CD4-positive, alpha-beta T cell (primary cell): ENCODE results near the gene MS4A6E. TPM values are rescaled to one million over a fixed set of nuclear protein-coding genes. Genes with fewer than 3 reads are reported as not detected.

ENCODE experiments used
- ATAC-seq: fragments of 200-7000 bp; cut with Tn5 transposase; one replicate; pipeline ENCODE4 v1.10.0; 2022; ENCODE audit warnings: mild to moderate bottlenecking; ENCODE audit not compliant: poor library complexity
- CTCF ChIA-PET: fragments of 350-600 bp; sonication (Branson Sonifier 250); formaldehyde crosslinking; loops from one replicate; lab custom pipeline; 2021; ENCODE audit warnings: antibody characterized with exemption, inconsistent platforms; lab: Charles Lee
- POLR2A ChIA-PET: fragments of 350-600 bp; sonication (Branson Sonifier 250); formaldehyde crosslinking; loops from one replicate; lab custom pipeline; 2021; ENCODE audit warnings: antibody characterized with exemption, inconsistent platforms; lab: Charles Lee
- DNase-seq, 14 experiments: peaks; one replicate each; pipeline ENCODE4 v3.0.0-alpha.2; 2013 to 2020; ENCODE audit warnings: mixed read lengths in 2 of 14
- H3K27ac ChIP-seq, 2 donors: one replicate each; pipeline versions ENCODE4 v1.5.1 to v1.7.0; 2013; ENCODE audit warnings: low read length in 2 of 2, low read depth in 1 of 2, mild to moderate bottlenecking in 1 of 2
- H3K27me3 ChIP-seq, 2 experiments: 1 replicate in 1 of 2; 2 replicates in 1 of 2; pipeline versions ENCODE4 v1.6.1 to v1.7.0; 2013; ENCODE audit warnings: low read length in 2 of 2, control low read depth in 1 of 2, mild to moderate bottlenecking in 1 of 2, moderate library complexity in 1 of 2; ENCODE audit not compliant: insufficient read depth in 2 of 2, control insufficient read depth in 1 of 2
- H3K36me3 ChIP-seq: one replicate; pipeline ENCODE4 v1.6.1; 2013; ENCODE audit warnings: low read length, control low read depth; ENCODE audit not compliant: insufficient read depth
- H3K4me1 ChIP-seq: one replicate; pipeline ENCODE4 v1.6.1; 2013; ENCODE audit warnings: low read length, control low read depth; ENCODE audit not compliant: insufficient read depth
- H3K4me3 ChIP-seq: one replicate; pipeline ENCODE4 v1.5.1; 2013; ENCODE audit warnings: mild to moderate bottlenecking, low read length, moderate library complexity
- H3K9me3 ChIP-seq, 2 experiments: 1 replicate in 1 of 2; 2 replicates in 1 of 2; pipeline versions ENCODE4 v1.6.1 to v1.7.0; 2013; ENCODE audit warnings: low read length in 2 of 2, mild to moderate bottlenecking in 2 of 2, control low read depth in 1 of 2, moderate library complexity in 1 of 2; ENCODE audit not compliant: control insufficient read depth in 1 of 2, insufficient read depth in 1 of 2
- H3K27ac Mint-ChIP-seq: one replicate; pipeline ENCODE4 v1.8.0; 2020; ENCODE audit warnings: mixed read lengths
- H3K27me3 Mint-ChIP-seq: one replicate; pipeline ENCODE4 v1.8.0; 2021; ENCODE audit warnings: mixed read lengths
- H3K36me3 Mint-ChIP-seq: one replicate; pipeline ENCODE4 v1.8.0; 2021; ENCODE audit warnings: low read depth, mixed read lengths
- H3K4me1 Mint-ChIP-seq: one replicate; pipeline ENCODE4 v1.8.0; 2021; ENCODE audit warnings: low read depth, mixed read lengths
- H3K4me3 Mint-ChIP-seq: one replicate; pipeline ENCODE4 v1.8.0; 2020; ENCODE audit warnings: mild to moderate bottlenecking, mixed read lengths
- H3K9me3 Mint-ChIP-seq: one replicate; pipeline ENCODE4 v1.8.0; 2020; ENCODE audit warnings: mixed read lengths
- CTCF ChIP-seq: fragments of 200-600 bp; IDR thresholded peaks from one replicate; pipeline ENCODE4 v1.8.0; 2022; ENCODE audit warnings: antibody characterized with exemption, mild to moderate bottlenecking
- intact Hi-C, 2 experiments: fragments of 100-400 bp; cut with DNase I in 1 of 2; cut with micrococcal nuclease in 1 of 2; formaldehyde crosslinking; loops; one replicate each; pipeline versions ENCODE4 v1.15.1 to v1.9.0; 2023 to 2025; cut with DNase I, micrococcal nuclease
- total RNA-seq, 174 experiments: library from RNA in 2 of 174; stranded (reverse) in 2 of 174; gene quantifications; one replicate each; pipeline ENCODE4 v1.2.3 and lab custom pipeline; 2021 to 2026

MS4A6E gene
- total RNA-seq, 2 experiments from 2014 or later, result not detected

- Histone ChIP-seq H3K9me3 (no peaks in the 10 kb centered on the region), H3K27ac (no peak overlapping the region), H3K27me3 (peaks cover 3 to 9% of the 10 kb centered on the region in 2 experiments), H3K4me3 (no peak overlapping the region), H3K4me1 (peaks cover 2% of the 10 kb centered on the region), H3K36me3 (no peaks in the 10 kb centered on the region)
- Mint-ChIP-seq H3K4me3 (no peak overlapping the region), H3K27ac (no peak overlapping the region), H3K27me3 (peaks cover 23% of the 10 kb centered on the region), H3K9me3 (no peaks in the 10 kb centered on the region), H3K4me1 (no peaks in the 10 kb centered on the region), H3K36me3 (no peaks in the 10 kb centered on the region)
- TF ChIP-seq CTCF, result no peak
- intact Hi-C loops, result no loop called here
- CTCF ChIA-PET, result no interaction called here
- no peak for DNase-seq
- POLR2A ChIA-PET, result no interaction called here
- ATAC-seq, result no peak
These were observed 11.0 kb downstream of the MS4A6E start for GRCh38 chr11:60338053-60338452.

DNA sequence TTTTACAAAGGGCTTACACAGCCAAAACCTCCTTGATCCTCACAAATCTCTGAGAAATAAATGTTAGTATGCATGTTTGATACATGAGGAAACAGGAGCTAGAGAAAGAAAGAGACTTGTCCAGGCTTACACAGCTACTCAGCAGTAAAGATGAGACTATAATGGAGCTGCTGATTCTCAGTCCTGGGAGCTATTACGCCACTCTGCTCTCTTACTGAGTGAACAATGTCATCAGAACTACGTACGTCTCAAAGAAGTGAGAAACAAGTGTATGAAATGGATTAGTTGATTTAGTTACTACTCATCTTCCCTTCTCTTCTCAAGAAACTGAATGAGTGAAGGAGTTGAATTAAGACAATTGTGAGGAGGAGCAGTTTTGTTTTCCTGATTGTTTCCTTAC lies 12.3 kb downstream of the MS4A6E start:
- Mint-ChIP-seq H3K36me3 (no peaks in the 10 kb centered on the region), H3K4me3 (no peak overlapping the region), H3K9me3 (no peaks in the 10 kb centered on the region), H3K27ac (no peak overlapping the region), H3K4me1 (no peaks in the 10 kb centered on the region), H3K27me3 (peaks cover 24% of the 10 kb centered on the region)
- no peak for TF ChIP-seq CTCF
- intact Hi-C loops, result no loop called here
- Histone ChIP-seq H3K4me3 (no peak overlapping the region), H3K4me1 (no peaks in the 10 kb centered on the region), H3K27ac (no peak overlapping the region), H3K27me3 (peaks cover 3 to 13% of the 10 kb centered on the region in 2 experiments), H3K36me3 (no peaks in the 10 kb centered on the region), H3K9me3 (no peaks in the 10 kb centered on the region)
- CTCF ChIA-PET, result no interaction called here
- DNase-seq (no peak), ATAC-seq (no peak)
- POLR2A ChIA-PET, result no interaction called here

DNA sequence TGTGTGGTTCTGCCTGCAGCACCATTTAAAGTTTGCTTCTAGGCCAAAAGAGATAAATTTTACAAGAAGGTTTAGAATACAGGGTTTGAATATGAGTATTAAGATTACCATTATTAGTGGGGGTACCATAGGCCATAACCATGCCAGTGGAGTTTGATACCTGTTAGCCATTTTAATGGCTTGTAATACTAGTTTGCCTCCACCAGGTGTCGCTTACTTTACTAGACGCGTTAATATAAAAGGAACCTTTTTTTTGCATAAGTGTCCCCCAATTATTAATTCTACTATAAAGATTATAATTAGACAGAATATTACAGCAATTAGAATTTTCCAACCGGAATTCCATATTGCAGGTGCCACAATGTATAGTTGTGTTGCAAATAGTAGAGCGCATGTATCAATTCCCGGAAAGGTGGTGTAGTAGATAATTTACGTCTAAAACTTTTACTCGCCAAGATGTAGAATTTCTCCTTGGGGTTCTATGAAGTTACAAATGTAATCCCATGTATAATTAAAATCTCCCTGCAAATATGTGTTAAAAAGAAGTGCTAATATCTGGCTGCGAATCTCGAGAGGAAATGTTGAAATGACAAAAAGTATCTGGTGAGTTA lies 16.1 kb downstream of the MS4A6E start:
- peak; percentile 67 for TF ChIP-seq CTCF
- Histone ChIP-seq H3K4me3 (no peak overlapping the region), H3K9me3 (no peaks in the 10 kb centered on the region), H3K4me1 (no peaks in the 10 kb centered on the region), H3K27me3 (peaks cover 3 to 13% of the 10 kb centered on the region in 2 experiments), H3K36me3 (no peaks in the 10 kb centered on the region), H3K27ac (no peak overlapping the region)
- ChIA-PET CTCF (no interaction called here), POLR2A (no interaction called here)
- no peaks in the 10 kb centered on the region for H3K4me1 Mint-ChIP-seq
- no peaks in the 10 kb centered on the region for H3K9me3 Mint-ChIP-seq
- ATAC-seq, result no peak
- intact Hi-C loops, result no loop called here
- peak in 3 of 14 experiments; percentile 14 to 44 (median 26) for DNase-seq
- no peak overlapping the region for H3K27ac Mint-ChIP-seq
- H3K27me3 Mint-ChIP-seq, result peaks cover 31% of the 10 kb centered on the region
- H3K4me3 Mint-ChIP-seq, result no peak overlapping the region
- no peaks in the 10 kb centered on the region for H3K36me3 Mint-ChIP-seq
